NOMO-1 (cell line): ENCODE data around the gene P2RX1.
"Not testable (repeated sequence)": the region's sequence is repeated elsewhere in the genome, so short reads cannot be mapped to it uniquely, and the experiment has no call there.

Experiments
- DNase-seq, 2 experiments: peaks; one replicate each; lab custom pipeline; 2025; ENCODE audit not compliant: unreplicated experiment in 2 of 2; lab: John Stamatoyannopoulos, UW

P2RX1 gene

GRCh38 chr17:3952186-3952585 is 35.9 kb upstream of the P2RX1 start:
- no peak for DNase-seq

DNA sequence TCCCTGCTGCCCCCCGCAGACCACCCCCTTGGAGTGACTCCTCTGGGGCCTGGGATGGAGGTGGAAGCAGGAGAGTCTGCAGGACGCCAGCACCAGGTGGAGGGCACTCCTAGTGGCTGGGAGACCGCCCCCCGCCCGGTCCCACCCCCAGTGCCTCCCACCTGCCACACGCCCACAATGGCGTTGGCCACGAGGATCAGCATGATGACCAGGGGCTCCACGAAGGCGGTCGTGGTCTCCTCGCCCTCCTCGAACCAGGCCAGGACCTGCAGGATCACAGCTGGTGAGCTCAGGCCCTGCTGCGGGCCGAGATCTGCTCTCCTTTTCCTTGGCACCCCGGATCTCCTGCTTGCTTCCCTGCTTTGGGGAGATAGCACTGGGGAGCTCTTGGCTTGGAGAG is 35.2 kb upstream of the P2RX1 start:
- no peak for DNase-seq

DNA sequence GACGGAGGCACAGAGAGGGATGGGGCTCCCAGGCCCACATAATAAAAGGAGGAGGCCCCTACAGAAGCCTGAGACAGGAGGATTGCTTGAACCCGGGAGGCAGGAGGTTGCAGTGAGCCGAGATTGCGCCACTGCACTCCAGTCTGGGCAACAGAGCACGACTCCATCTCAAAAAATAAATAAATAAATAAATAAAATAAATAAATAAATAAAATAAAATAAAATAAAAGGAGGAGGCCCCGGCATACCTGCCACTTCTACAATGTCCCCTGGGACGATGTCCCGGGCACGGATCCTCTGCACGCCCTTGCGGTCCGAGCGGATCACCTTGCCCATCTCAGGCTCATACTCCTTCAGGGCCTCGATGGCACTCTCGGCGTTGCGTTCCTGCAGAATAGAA is 34.7 kb upstream of the P2RX1 start:
- no peak for DNase-seq

DNA sequence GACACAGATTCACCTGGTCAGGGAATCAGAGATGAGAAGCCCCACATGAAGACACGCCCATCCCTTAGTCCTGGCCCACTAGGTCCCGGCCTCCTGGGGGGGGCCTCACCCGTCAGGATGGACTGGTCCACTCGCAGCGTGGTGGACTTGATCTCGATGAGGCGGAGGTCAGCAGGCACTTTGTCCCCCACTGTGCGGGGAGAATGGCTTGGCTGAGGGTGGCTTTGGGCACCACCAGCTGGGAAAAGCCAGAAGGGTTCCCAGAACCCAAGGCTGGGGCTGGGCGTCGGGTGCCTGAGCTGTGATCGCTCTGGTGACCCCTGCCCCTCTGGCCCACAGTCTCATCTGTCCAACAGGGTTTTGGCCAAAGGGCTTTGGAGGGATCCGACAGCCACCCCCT is 34.3 kb upstream of the P2RX1 start:
- no peak for DNase-seq

DNA sequence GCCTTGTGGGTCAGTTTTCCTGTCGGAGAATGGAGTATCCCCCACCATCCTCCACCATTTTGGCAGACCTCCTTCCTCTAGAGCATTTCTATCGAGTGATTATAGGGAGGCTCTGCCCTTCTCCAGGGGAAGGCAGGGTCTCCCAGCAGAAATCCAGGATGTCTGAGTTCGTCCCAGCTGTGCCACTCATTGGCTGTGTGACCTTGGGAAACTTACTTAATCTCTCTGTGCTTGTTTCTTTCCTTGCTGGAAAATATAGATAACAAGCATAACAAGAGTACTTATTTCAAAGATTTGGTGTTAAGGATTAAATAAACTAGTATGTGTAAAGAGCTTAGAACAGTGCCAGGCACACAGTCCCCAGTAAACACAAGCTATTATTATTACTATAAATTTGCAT is 33.2 kb upstream of the P2RX1 start:
- DNase-seq = no peak

GRCh38 chr17:3948551-3948950 is 32.3 kb upstream of the P2RX1 start:
- DNase-seq = not testable (repeated sequence)

DNA sequence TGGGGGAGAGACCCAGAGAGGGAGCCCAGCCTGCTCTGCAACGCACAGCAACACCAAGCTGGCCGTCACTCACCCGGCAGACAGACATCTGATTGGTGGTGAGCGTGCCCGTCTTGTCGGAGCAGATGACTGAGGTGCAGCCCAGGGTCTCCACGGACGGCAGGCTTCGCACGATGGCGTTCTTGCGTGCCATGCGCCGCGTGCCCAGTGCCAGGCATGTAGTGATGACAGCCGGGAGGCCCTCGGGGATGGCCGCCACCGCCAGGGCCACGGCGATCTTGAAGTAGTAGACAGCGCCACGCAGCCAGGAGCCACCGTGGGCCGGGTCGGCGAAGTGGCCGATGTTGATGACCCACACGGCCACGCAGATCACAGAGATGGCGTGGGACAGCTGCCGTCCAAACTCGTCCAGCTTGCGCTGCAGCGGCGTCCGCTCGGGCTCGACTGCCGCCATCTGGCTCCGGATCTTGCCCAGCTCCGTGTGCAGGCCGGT is 31.1 kb upstream of the P2RX1 start:
- no peak for DNase-seq

GRCh38 chr17:3946711-3947235 is 30.5 kb upstream of the P2RX1 start:
- DNase-seq = no peak

DNA sequence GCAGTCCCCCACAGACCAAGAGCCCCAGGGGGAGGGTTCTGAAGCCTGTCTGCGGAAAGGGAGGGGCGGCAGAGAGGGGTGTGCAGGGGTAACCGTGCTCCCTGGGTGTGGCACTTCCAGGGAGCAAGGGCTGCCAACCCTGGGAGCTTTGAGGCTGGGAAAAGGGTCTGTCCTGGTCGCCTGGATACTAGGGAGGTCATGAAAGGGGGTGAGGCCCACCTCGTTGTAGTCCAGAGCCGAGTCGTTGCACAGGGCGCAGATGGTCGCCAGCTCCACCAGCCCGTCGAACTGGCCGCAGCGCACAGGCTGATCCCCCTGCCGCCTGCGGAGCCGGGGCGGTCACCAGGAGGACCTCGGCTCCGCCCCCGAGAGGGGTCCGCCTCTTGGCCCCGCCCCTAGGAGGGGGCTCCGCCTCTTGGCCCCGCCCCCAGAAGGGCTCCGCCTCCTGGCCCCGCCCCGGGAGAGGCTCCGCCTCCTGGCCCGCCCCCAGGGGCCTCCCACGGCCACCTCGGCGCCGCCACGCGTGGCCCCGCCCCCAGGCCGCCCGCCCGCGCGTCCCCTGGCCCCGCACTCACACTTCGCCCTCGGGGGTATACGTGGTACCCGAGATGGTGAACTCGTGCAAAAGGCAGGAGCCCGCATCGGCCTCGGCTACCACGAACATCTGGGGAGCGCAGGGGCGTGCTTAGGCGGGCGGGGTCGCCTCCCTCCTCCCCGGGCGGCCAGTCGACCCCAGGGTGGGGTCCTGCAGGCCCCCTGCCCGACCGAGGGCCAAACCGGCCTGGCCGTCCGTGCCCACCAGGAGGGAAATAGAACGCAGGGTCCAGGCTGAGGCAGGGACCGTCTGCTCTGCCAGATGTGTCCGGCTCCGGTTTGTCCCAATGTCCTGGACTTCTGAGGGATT is 28.5 kb upstream of the P2RX1 start:
- no peak for DNase-seq

- no peak for DNase-seq
These were observed 27.1 kb upstream of the P2RX1 start for GRCh38 chr17:3943240-3943891.

- no peak for DNase-seq
These were observed 24.9 kb upstream of the P2RX1 start for GRCh38 chr17:3940965-3941698.

GRCh38 chr17:3937359-3937758 is 21.1 kb upstream of the P2RX1 start:
- no peak for DNase-seq

GRCh38 chr17:3935825-3936355 is 19.6 kb upstream of the P2RX1 start:
- DNase-seq = no peak

- DNase-seq = no peak
These were observed 18.9 kb upstream of the P2RX1 start for GRCh38 chr17:3935140-3935542.

- no peak for DNase-seq
These were observed 13.5 kb upstream of the P2RX1 start for GRCh38 chr17:3929764-3930163.

DNA sequence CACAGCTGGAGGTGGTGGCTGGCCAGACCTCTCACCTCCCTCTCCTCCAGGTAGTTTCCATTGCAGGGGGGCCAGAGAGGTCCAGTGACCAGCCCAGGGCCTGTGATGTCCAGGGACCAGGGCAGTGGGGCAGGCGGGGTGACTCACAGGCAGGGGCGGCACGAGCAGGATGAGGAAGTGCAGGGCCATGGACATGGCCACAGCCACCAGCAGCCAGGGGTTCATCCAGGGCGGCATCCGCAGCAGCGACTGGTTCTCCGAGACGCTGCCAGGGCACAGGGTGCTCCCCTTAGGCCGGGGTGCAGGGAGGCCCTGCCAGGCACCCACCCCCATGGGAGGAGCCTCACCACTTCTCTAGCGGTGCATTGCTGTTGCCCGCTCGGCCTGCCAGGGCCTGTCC is 12.9 kb upstream of the P2RX1 start:
- no peak for DNase-seq

GRCh38 chr17:3928406-3928805 is 12.1 kb upstream of the P2RX1 start:
- DNase-seq = no peak

GRCh38 chr17:3927628-3928340 is 11.5 kb upstream of the P2RX1 start:
- no peak for DNase-seq

DNA sequence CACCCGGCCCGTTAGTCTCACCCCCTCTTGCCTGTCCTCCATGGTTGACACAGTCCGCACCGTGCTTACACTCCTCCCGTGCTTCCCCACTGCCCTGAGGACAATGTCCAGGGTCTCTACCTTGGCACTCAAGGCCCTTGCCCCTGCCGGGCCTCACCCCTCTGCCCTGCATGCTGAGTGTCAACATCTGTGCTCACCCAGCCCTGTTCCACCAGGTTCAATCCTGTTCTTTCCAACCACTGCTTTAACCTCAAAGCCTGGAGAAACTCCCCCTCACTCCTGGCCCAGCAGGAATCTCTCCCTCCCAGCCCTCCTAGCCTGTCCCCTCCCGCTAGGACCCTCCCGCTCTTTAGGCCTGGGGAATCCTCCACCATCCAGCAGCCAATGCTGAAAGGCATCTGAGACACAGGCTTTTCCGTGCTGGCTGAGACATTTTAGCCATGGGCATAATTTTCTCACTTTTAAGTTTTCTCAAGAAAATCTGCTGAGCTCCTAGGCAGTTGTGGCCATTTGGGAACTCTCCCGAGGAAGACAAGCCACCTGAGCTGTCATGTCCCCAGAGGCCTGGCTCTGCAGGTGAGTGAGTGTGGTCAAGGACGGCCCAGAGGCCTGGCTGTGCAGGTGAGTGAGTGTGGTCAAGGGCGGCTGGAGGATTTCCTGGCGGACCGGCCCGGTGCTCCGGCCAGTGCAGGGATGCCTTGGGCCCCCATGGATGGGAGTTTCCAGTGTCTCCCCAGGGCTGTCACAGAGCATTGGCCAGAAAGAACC is 10.8 kb upstream of the P2RX1 start:
- DNase-seq = no peak
